Measurements from ENCODE around the gene WASF3.

The WASF3 gene

GRCh38 chr13:26557393-26558073 is at the start of gene WASF3:
WASF3 (plus strand) TSS chr13:26557683; CDS start chr13:26642271, 84,588 bp downstream.
- peak; percentile 89 for DNase-seq

GRCh38 chr13:26508885-26509284 is 48.6 kb upstream of the WASF3 start:
- DNase-seq: no peak

- DNase-seq: no peak
These were observed 48.0 kb upstream of the WASF3 start for GRCh38 chr13:26509491-26509890.

GRCh38 chr13:26513931-26514330 is 43.6 kb upstream of the WASF3 start:
- DNase-seq: no peak

GRCh38 chr13:26515721-26516120 is 41.8 kb upstream of the WASF3 start:
- DNase-seq: no peak

GRCh38 chr13:26517936-26518335 is 39.5 kb upstream of the WASF3 start:
- no peak for DNase-seq

- DNase-seq: no peak
These were observed 39.0 kb upstream of the WASF3 start for GRCh38 chr13:26518451-26518959.

- no peak for DNase-seq
These were observed 34.9 kb upstream of the WASF3 start for GRCh38 chr13:26522571-26522970.

- no peak for DNase-seq
These were observed 34.5 kb upstream of the WASF3 start for GRCh38 chr13:26523007-26523406.

GRCh38 chr13:26525528-26525927 is 32.0 kb upstream of the WASF3 start:
- no peak for DNase-seq

- DNase-seq: no peak
These were observed 30.7 kb upstream of the WASF3 start for GRCh38 chr13:26526702-26527216.

- DNase-seq: no peak
These were observed 29.0 kb upstream of the WASF3 start for GRCh38 chr13:26528527-26528926.

- DNase-seq: peak; percentile 54
These were observed 28.0 kb upstream of the WASF3 start for GRCh38 chr13:26529441-26529840.

GRCh38 chr13:26531742-26532141 is 25.7 kb upstream of the WASF3 start:
- no peak for DNase-seq

GRCh38 chr13:26534036-26534726 is 23.3 kb upstream of the WASF3 start:
- DNase-seq: no peak

- DNase-seq: no peak
These were observed 18.8 kb upstream of the WASF3 start for GRCh38 chr13:26538363-26539317.

GRCh38 chr13:26539738-26540292 is 17.7 kb upstream of the WASF3 start:
- DNase-seq: no peak

- no peak for DNase-seq
These were observed 17.1 kb upstream of the WASF3 start for GRCh38 chr13:26540334-26540733.

- DNase-seq: no peak
These were observed 16.4 kb upstream of the WASF3 start for GRCh38 chr13:26541041-26541440.

GRCh38 chr13:26541678-26542568 is 15.6 kb upstream of the WASF3 start:
- no peak for DNase-seq

GRCh38 chr13:26544707-26545106 is 12.8 kb upstream of the WASF3 start:
- DNase-seq: no peak
